ENCODE results near the gene ADAM10. TPM values are rescaled to one million over a fixed set of nuclear protein-coding genes. Genes with fewer than 3 reads are reported as not detected.

The ADAM10 gene
- total RNA-seq, 1 experiment from 2014 or later = 239 TPM

- no TSS peak for BruUV-seq (replicated peaks)
- Histone ChIP-seq H3K36me3 (ENCODE audit: low read depth) (no peaks in the 10 kb centered on the region), H4K20me1 (ENCODE audit: insufficient read depth) (no peaks in the 10 kb centered on the region), H3K9me2 (ENCODE audit: insufficient read depth) (no peaks in the 10 kb centered on the region), H3K79me2 (ENCODE audit: low read depth) (no peaks in the 10 kb centered on the region), H3F3A (ENCODE audit: insufficient read depth, low read depth) (no peaks in the 10 kb centered on the region), H3K4me1 (replicated peaks; ENCODE audit: insufficient read depth) (no peaks in the 10 kb centered on the region), H3K27me3 (ENCODE audit: insufficient read depth, low read depth) (no peaks in the 10 kb centered on the region), H2AFZ (no peak overlapping the region), H3K4me2 (no peak overlapping the region), H3K9me3 (ENCODE audit: insufficient read depth, low read depth) (no peaks in the 10 kb centered on the region), H3K27ac (no peak overlapping the region), H3K4me3 (no peak overlapping the region)
- intact Hi-C loops (cut with micrococcal nuclease; ENCODE audit: unreplicated experiment) = no loop called here
- CTCF ChIA-PET = no interaction called here
- POLR2A ChIA-PET (ENCODE audit: unreplicated experiment) = no interaction called here
- DNase-seq = no peak
- TF ChIP-seq CTCF (conservative IDR thresholded peaks at IDR 0.05) = no peak
- no peak for TF ChIP-seq EZH2 (IDR thresholded peaks at IDR 0.05; ENCODE audit: low read depth)
These were observed 188.2 kb downstream of the ADAM10 start for GRCh38 chr15:58561321-58561720.

- Histone ChIP-seq H3K4me3 (no peak overlapping the region), H3K27ac (no peak overlapping the region), H3K79me2 (ENCODE audit: low read depth) (no peaks in the 10 kb centered on the region), H3K4me1 (replicated peaks; ENCODE audit: insufficient read depth) (no peaks in the 10 kb centered on the region), H3K4me2 (no peak overlapping the region), H3K36me3 (ENCODE audit: low read depth) (no peaks in the 10 kb centered on the region), H3K9me3 (ENCODE audit: insufficient read depth, low read depth) (no peaks in the 10 kb centered on the region), H4K20me1 (ENCODE audit: insufficient read depth) (no peaks in the 10 kb centered on the region), H3K27me3 (ENCODE audit: insufficient read depth, low read depth) (no peaks in the 10 kb centered on the region), H3K9me2 (ENCODE audit: insufficient read depth) (no peaks in the 10 kb centered on the region), H2AFZ (no peak overlapping the region), H3F3A (ENCODE audit: insufficient read depth, low read depth) (no peaks in the 10 kb centered on the region)
- BruUV-seq (replicated peaks) = no TSS peak
- ChIA-PET CTCF (no interaction called here), POLR2A (ENCODE audit: unreplicated experiment) (no interaction called here)
- no peak for DNase-seq
- intact Hi-C loops (cut with micrococcal nuclease; ENCODE audit: unreplicated experiment) = loop anchor here (10.0 kb wide), 1 partner anchor 215 kb away; the partner anchor contains the start of gene MINDY2
- no peak for TF ChIP-seq EZH2 (IDR thresholded peaks at IDR 0.05; ENCODE audit: low read depth)
- TF ChIP-seq CTCF (conservative IDR thresholded peaks at IDR 0.05) = no peak
These were observed 189.5 kb downstream of the ADAM10 start for GRCh38 chr15:58559904-58560588.

- intact Hi-C loops (cut with micrococcal nuclease; ENCODE audit: unreplicated experiment) = loop anchor here (10.0 kb wide), 1 partner anchor 216 kb away; the partner anchor contains the start of gene MINDY2
- peaks cover 1% of the 10 kb centered on the region for H3F3A ChIP-seq (ENCODE audit: insufficient read depth, low read depth)
- no peaks in the 10 kb centered on the region for H3K9me3 ChIP-seq (ENCODE audit: insufficient read depth, low read depth)
- H3K79me2 ChIP-seq (ENCODE audit: low read depth) = no peaks in the 10 kb centered on the region
- no peaks in the 10 kb centered on the region for H3K9me2 ChIP-seq (ENCODE audit: insufficient read depth)
- no peak for TF ChIP-seq CTCF (conservative IDR thresholded peaks at IDR 0.05)
- no peak for TF ChIP-seq EZH2 (IDR thresholded peaks at IDR 0.05; ENCODE audit: low read depth)
- no peak for DNase-seq
- H3K27ac ChIP-seq = no peak overlapping the region
- CTCF ChIA-PET = no interaction called here
- no peaks in the 10 kb centered on the region for H4K20me1 ChIP-seq (ENCODE audit: insufficient read depth)
- no peaks in the 10 kb centered on the region for H3K36me3 ChIP-seq (ENCODE audit: low read depth)
- peaks cover under 1% of the 10 kb centered on the region; the same call in 1 of the 2 replicates for H3K4me1 ChIP-seq (replicated peaks; ENCODE audit: insufficient read depth)
- POLR2A ChIA-PET (ENCODE audit: unreplicated experiment) = no interaction called here
- H3K4me3 ChIP-seq = no peak overlapping the region
- H2AFZ ChIP-seq = no peak overlapping the region
- BruUV-seq (replicated peaks) = no TSS peak
- no peak overlapping the region for H3K4me2 ChIP-seq
- no peaks in the 10 kb centered on the region for H3K27me3 ChIP-seq (ENCODE audit: insufficient read depth, low read depth)
These were observed 190.7 kb downstream of the ADAM10 start for GRCh38 chr15:58558777-58559176.

Measured in PC-9 (cell line).